NOMO-1 (cell line): ENCODE measurements around the gene FAHD1.

ENCODE experiments used
- DNase-seq, 2 experiments: peaks; one replicate each; lab custom pipeline; 2025; ENCODE audit not compliant: unreplicated experiment in 2 of 2; lab: John Stamatoyannopoulos, UW

Gene FAHD1

GRCh38 chr16:1816396-1817275, 10.4 kb upstream of the FAHD1 start:
- no peak for DNase-seq

GRCh38 chr16:1817276-1817589, 9.8 kb upstream of the FAHD1 start:
- DNase-seq: no peak

- DNase-seq: no peak
Observed at GRCh38 chr16:1817716-1818115, 9.3 kb upstream of the FAHD1 start.

DNA sequence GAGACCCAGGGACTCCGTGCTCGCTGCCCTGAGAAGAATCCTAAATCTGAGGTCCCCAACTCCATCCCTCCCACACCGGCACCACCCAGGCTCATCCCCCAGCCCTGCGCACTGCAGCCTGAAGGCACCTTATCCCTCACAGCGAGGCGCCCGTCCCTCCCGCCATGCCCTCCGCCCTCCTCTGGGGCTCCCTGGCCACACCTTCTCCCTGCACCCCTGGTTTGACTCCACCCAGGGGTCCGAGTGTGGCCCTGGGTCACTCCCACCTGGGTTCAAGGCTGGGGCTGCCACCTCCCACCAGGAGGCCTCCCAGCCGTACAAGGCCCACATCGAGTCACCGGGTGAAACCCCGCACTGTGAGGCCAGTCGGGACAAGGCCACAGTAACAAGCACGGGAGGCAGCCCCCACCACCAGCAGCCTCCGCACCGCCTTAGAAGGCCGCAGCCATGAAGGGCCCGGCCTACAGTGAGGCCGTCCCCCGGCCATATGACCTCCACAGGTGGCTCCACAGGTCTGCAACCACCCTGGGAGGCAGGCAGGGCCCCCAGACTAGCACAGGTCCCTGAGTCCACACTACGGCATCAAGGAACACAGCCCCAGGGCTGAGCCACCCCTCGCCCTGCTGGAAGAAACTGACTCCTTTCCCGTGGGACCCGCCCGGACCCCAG, 8.7 kb upstream of the FAHD1 start:
- DNase-seq: no peak

- no peak for DNase-seq
Observed at GRCh38 chr16:1818873-1819525, 8.0 kb upstream of the FAHD1 start.

GRCh38 chr16:1819611-1820010, 7.4 kb upstream of the FAHD1 start:
- DNase-seq: no peak

GRCh38 chr16:1820096-1820945, 6.7 kb upstream of the FAHD1 start:
- no peak for DNase-seq

DNA sequence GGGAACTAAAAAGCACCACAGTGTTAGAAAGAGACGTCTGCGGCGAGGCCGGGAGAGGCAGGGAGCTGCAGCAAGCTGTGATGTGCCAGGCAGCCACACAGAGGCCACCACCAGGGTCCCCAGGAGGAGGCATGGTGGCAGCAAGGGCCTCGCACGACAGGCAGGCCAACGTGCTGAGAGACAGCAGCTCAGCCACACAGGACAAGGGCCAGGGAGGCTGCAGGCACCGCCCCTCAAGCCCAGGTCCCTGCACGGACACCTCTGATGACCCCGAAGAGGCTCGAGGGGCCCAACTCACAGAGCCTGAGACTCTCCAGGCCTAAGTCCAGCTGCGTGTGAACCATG, 6.1 kb upstream of the FAHD1 start:
- DNase-seq: no peak

GRCh38 chr16:1821861-1822611, 5.0 kb upstream of the FAHD1 start:
- no peak for DNase-seq

GRCh38 chr16:1822801-1823200, 4.2 kb upstream of the FAHD1 start:
- no peak for DNase-seq

DNA sequence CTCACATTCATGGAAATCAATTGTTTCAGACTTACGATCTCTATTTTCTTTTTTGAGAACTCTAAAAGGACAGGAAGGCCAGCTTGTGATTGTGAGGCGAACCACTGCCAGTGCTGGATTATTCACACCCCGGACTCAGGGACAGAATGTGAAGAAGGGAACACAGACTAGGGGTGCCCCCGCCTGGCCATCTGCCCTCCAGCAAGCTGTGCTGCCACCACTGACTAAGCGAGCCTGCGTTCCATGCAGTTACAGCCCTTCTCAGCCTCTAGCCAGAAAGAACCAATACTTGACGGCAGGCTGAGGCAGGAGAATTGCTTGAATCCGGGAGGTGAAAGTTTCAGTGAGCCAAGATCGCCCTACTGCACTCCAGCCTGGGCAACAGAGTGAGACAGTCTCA, 3.2 kb upstream of the FAHD1 start:
- DNase-seq: no peak

- no peak for DNase-seq
Observed at GRCh38 chr16:1825381-1825863, 1.6 kb upstream of the FAHD1 start.

DNA sequence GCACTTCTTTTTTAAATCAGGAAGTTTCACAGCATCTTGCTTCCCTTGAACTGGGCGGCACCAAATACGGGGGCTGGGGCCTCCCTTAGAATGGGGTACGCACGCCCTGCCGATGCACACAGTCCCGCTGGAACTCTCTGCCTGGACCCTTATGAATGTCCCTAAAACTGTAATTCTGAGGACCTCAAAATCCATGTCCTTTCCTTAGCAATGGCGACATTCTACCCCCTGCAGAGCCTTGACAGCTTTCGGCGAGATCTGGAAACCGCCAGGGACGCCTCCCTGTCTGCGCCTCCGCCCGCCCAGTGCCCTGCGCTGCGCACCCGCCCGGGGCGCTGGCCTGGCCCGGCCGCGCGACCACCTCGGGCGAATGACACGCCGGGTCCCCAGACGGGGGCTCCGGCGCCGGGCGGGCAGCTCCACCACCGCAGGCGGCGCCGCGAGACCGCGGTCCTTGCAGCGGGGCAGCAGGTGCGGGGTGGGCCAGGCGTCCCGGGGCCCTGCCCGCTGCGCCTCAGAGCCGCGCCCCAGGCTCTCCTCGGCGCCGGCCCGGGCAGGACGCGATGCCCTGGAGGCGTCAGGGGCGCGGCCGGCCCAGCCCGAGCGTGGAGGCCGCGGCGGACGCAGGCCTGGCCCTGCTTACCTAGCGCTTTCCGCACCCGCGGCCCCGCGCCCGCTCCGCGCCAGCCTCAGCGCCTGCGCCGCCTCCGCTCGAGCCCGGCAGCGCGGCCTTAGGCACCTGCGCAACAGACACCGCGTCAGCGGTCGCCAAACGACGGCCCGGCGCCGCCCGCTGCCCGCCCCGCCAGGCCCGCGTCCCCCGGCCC, 929 bp upstream of the FAHD1 start:
- peak; percentile 59 to 78 for DNase-seq

GRCh38 chr16:1828645-1829410, 1.8 kb downstream of the FAHD1 start:
- DNase-seq: no peak

DNA sequence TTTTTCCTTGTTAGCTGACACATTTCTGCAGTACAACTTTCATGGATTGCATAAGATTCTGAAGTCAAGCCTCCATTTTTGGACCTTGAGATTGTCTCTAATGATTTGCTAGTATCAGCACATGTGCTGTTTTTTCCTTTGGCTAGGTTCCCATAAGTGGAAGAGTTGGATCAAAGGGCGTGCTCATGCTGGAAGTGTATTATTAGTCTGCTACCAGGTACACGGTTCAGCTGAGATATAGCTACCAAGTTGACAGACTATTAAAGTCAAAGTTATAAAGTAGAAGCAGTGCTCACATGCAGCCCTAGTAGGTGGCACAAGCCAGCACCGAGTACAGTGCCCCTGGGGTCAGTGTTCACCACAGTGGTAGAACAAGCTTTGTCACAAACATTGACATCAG, 3.2 kb downstream of the FAHD1 start:
- no peak for DNase-seq

DNA sequence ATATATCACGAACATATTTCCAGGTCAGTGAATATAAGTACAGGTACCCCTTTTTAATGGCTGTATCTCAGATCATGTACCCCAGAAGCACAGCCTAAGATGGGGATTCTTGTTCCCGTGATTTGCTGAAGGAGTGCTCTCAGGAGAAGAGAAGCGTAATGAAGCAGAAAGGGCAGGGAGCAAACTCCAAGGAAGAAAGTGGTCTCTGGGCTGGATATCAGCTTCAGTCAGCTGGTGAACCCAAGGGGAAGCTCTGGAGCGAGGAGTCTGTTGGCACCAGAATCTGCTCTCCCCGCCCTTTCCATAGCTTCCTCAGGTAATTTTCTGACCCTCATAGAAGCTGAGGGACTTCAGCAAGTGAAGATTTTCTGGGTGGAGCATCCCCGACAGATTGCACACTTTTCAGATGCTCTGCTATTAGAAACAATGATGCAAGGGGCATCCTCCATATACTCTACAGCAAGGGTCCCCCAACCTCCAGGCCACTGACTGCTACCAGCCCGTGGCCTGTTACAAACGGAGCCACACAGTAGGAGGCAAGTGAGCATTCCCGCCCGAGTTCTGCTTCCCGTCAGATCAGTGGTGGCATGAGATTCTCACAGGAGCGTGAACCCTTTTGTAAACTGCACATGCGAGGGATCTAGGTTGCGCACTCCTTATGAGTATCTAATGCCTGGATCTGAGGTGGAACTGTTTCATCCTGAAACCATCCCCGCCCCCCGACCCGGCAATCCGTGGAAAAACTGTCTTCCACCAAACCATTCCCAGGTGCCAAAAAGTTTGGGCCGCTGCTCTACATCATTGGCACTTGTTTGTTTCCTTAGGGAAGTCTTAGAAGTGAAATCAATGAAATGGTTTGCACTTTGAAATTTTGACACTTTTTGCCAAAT, 4.4 kb downstream of the FAHD1 start:
- DNase-seq: no peak

DNA sequence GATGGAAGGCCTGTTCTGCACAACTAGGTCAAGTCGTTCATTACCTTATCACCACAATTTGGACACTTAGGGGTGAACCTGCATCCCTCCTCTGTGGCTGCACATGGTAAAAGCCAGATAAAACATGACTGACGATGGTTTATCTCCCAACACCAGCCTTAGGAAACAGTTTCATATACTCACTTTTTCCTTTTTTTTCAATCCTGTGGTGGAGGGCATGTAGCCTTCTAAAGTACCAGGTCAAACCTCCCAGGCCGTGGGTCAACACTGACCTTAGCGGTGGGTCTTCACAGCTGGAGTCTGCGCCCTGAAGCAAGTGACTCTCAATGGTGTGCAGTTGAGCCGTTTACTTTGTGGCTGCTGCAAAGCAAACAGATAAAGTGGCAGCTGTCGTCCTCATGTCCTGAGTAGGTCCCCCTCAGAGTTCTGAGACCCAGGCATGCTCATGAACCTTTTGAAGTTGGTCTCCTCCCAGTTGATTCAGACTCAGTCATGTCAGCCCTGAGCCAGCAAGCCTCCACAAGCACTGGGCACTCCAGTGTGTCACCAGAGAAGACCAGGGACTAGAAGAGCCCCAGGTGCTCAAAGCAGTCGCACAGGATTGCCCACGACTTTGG, 5.9 kb downstream of the FAHD1 start:
- DNase-seq: no peak
